ENCODE results near the gene IFNK.

Gene IFNK

GRCh38 chr9:27573634-27574590 lies 49.8 kb downstream of the IFNK start:
- DNase-seq = peak; percentile 97

Data from DMS79 treated with DMSO at 0.1 percent for 48 hours (cell line).